NCI-H2107 (cell line): ENCODE measurements around the gene DYNC2H1.

Source experiments
- DNase-seq: peaks from one replicate; lab custom pipeline; 2025; lab: John Stamatoyannopoulos, UW

DYNC2H1 gene

GRCh38 chr11:103274025-103274424 is 164.8 kb downstream of the DYNC2H1 start:
- no peak for DNase-seq

GRCh38 chr11:103279821-103280220 is 170.6 kb downstream of the DYNC2H1 start:
- DNase-seq = no peak

- DNase-seq = no peak
These were observed 172.1 kb downstream of the DYNC2H1 start for GRCh38 chr11:103281301-103281700.

DNA sequence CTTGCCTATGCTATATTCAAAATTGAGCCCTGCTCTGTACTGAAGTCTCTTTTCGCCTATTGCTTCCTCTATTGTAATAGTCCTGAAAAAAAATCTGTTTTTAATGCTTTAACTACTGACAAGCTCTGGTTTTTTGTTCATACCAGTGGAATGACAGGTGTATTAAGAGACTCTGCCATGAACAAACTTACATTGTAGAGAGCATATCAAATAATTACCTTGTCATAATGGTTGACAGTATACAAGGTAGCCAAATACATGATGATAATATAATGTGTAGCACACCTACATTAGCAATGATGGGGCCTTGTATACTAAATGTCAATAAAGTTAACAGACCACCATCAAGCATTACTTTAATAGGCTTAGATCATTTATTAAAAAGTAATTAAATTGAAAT is 175.0 kb downstream of the DYNC2H1 start:
- no peak for DNase-seq

DNA sequence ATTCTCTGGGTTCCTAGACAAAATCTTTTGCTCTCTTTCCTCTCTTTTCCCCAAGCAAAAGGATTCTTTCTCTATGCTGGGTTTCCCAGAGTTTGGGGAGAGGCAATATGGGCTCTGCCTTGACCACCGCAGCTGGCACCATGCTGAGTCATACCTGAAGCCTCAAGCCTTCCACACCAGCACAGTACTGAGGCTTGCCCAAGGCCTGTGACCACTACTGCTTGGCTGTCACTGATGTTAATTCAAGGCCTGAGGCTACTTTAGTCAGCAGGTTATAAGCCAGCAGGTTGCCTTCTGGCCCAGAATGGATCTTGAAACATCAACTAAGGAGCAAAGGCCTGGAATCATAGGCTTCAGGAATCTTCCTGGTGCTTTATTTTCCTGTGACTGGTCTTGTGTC is 185.3 kb downstream of the DYNC2H1 start:
- DNase-seq = no peak

GRCh38 chr11:103295704-103296103 is 186.5 kb downstream of the DYNC2H1 start:
- DNase-seq = no peak

- DNase-seq = no peak
These were observed 188.7 kb downstream of the DYNC2H1 start for GRCh38 chr11:103297900-103298299.

DNA sequence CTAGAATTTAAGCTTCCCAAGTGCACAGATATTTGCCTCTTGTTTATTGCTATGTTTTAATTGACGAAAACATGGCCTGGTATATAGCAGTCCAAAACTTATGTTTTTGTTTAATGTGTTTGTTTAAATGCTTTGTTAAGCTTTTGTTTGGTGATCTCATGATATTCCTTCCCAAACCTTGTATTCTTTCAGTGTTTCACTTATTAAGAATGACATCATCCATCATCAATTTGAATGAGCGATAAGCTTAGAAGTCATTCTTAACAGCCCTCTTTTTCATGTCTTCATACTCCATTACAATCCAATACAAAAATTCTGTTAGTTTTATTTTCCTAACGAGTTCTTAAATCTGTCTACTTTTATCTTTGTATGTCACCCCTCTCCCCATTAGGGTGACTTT is 206.0 kb downstream of the DYNC2H1 start:
- DNase-seq = no peak

- DNase-seq = no peak
These were observed 207.9 kb downstream of the DYNC2H1 start for GRCh38 chr11:103317118-103317517.

DNA sequence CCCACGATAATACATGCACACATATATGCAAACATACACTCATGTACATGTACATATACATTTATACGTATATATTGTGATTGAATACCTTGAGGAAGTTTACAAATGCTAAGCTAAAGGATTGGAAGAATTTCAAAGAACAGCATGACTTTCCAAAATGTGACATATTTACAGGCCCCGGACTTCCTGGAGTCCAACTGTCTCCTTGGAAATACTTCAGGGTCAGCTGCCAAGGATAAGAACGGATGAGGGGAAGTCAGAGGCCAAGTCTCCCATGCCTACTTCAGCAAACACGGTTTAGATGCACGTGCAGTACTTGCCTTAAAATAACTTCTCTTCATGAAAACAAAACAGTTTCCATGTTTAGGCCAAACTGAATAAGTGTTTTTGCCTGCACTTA is 213.6 kb downstream of the DYNC2H1 start:
- DNase-seq = no peak

DNA sequence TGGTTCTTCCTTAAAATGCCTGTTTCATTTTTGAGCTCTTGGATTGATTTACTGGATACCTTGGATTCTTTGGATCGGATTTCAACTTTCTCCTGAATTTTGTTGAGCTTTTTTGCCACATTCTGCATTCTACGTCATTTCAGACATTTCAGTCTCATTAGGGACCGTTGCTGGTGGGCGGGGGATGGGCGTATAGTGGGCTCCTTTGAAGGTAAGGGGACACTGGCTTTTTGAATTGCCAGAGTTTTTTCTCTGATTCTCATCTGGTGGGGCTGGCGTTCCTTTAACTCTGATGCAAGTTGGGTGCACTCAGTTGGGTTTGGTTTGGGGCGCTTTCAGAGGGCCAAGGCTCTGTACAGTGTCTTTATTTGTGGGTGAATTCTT is 216.5 kb downstream of the DYNC2H1 start:
- no peak for DNase-seq

- peak; percentile 4 for DNase-seq
These were observed 217.0 kb downstream of the DYNC2H1 start for GRCh38 chr11:103326070-103326794.

- DNase-seq = no peak
These were observed 218.5 kb downstream of the DYNC2H1 start for GRCh38 chr11:103327721-103328120.

GRCh38 chr11:103332409-103332808 is 223.2 kb downstream of the DYNC2H1 start:
- DNase-seq = no peak

DNA sequence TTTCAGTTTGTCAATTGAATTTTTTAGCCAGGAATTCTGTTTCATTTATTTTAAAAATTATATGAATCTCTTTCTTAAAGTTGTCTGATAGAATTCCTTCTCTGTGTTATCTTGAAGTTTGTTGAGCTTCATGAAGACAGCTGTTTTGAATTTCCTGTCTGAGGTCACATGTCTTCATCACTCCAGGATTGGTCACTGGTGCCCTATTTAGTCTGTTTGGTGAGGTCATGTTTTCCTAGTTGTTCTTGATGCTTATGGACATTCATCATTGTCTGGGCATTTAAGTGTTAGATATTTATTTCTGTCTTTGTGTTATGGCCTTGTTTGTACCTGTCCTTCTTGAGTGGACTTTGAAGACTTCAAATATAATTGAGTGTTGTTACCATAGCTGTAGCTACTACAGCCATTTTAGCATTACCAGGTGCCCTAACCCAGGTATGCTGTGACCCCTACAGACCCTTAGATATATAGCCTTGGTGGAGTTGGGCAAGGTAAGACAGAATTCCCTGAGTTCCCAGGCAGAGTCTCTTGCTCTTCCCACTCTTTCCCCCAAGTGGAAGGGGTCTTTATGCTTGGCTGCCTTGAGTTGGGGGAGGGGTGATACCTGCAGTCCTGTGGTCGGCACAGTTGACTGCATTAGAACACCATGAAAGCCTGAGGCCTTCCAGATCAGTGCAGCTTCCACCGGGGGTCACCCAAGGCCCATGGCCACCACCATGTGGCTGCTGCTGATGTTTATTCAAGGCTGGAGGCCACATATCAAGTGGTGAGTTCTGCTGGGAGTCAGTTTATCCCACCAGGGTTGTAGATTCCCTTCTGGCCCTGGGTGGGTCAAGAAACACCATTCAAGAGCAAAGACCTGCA is 229.6 kb downstream of the DYNC2H1 start:
- DNase-seq = no peak

DNA sequence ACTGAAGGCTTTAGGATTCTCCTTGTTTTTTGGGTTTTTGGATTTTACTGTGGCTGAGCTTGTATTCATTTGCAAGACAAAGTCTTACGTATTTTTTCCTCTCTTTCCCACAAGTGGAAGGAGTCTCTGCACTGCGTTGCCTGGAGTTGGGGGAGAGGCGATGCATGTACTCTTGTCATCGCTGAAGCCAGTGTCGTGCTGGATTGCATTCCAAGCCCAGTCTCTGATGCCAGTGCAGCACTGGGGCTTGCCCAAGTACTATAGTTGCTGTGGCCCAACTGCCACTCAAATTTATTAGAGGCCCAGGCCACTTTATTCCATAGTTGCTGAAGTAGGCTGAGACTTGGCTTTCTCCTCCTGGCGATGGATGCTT is 230.2 kb downstream of the DYNC2H1 start:
- DNase-seq = no peak

- no peak for DNase-seq
These were observed 231.7 kb downstream of the DYNC2H1 start for GRCh38 chr11:103340956-103341355.

GRCh38 chr11:103344886-103345285 is 235.7 kb downstream of the DYNC2H1 start:
- DNase-seq = no peak

DNA sequence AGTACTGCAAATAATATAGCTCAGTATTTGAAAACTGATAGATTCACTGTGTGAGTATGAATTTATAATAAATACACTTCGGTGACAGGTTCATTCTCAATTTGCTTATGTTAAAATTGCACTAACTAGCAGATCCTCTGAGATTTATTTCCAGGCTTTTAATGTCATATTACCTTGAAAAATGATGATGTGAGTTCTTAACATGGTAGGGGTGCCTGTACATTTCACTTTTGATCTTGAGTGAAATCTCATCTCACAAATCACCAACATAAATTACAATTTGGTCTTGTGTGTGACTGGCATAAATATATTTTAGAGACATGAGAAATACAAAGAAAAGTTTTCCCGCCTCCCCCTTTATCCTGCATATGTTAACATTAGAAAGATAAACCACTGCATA is 240.4 kb downstream of the DYNC2H1 start:
- DNase-seq = no peak

- no peak for DNase-seq
These were observed 245.4 kb downstream of the DYNC2H1 start for GRCh38 chr11:103354656-103355055.

DNA sequence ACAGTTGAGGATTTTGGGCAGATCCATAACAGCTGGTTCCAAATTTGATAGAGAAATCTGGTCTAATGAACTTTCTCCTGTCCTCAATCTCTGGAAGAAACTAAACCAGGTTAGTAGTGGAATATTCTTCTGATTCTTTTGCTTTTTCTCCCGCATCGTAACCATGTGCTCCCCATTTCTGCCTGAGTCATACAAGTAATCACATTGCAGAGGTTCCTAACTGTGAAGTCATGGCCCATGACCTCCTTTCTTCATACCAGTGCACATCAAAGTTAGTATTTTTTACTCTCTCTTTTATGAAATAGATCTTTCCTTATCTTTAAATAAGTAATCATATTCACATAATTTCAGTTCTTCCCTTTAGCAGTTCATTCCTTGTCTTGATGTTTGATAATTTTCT is 249.0 kb downstream of the DYNC2H1 start:
- DNase-seq = no peak

DNA sequence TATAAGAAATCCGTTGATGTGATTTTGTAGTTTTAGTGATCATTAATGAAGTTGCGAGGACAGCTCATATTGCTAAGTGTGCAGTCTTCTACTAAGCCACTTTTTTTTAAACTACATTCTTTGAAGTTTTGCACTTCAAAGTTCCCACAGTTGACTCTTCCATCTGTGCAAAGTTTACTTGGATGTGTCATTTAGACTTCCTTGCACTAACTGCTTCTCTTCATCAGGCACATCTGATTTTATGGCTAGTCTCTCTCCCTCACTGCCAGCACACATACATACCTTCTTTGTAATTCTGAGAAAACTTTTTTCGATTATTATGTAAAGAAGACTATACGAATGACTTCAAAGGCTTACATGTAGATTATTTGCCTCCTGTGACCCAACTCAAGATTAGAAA is 250.0 kb downstream of the DYNC2H1 start:
- DNase-seq = no peak

- DNase-seq = no peak
These were observed 255.5 kb downstream of the DYNC2H1 start for GRCh38 chr11:103364687-103365086.

DNA sequence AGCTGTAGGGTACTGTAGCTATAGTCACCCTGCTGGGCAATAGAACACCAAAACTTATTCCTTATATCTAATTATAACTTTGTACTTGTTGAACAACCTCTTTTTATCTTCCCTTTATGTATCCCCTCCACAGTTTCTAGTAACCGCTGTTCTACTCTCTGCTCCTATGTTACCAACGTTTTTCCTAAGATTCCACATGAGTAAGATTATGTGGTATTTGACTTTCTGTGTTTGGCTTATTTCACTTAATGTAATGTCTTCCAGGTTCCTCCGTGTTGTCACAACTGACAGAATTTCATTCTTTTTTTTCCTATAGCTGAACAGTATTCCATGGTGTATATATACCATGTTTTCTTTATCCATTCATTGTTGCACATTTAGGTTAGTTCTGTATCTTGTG is 258.4 kb downstream of the DYNC2H1 start:
- DNase-seq = no peak
